Panc1 (cell line): Measurements from ENCODE around the gene MIX23. TPM values are rescaled to one million over a fixed set of nuclear protein-coding genes. Genes with fewer than 3 reads are reported as not detected.

Experiments used
- ATAC-seq: fragments of 200-7000 bp; cut with Tn5 transposase; 2 replicates; pipeline ENCODE4 v1.9.1; 2020; ENCODE audit warnings: mild to moderate bottlenecking, moderate library complexity
- BruUV-seq: library from RNA; stranded (reverse); fragments of 400-500 nt; replicated peaks from 2 replicates; lab custom pipeline; 2021; lab: Mats Ljungman, UMichigan
- CTCF ChIA-PET: fragments of 300-600 bp; sonication (Branson Sonifier 250); formaldehyde crosslinking; loops from one replicate; lab custom pipeline; 2022; ENCODE audit warnings: antibody characterized with exemption; lab: Charles Lee
- POLR2A ChIA-PET: fragments of 300-600 bp; sonication (Branson Sonifier 250); formaldehyde crosslinking; loops from one replicate; lab custom pipeline; 2022; ENCODE audit warnings: antibody characterized with exemption; lab: Charles Lee
- DNase-seq: peaks from one replicate; pipeline ENCODE4 v3.0.0-alpha.2; 2010; ENCODE audit warnings: low read depth, low spot score
- H3K27ac ChIP-seq: 2 replicates; pipeline ENCODE4 v1.5.1; 2011; ENCODE audit warnings: mild to moderate bottlenecking, low read length, inconsistent platforms
- H3K27me3 ChIP-seq: fragments of 200-500 bp; sonication (Bioruptor generic); 2 replicates; pipeline ENCODE4 v1.6.0; 2014; ENCODE audit warnings: low read length, inconsistent platforms; ENCODE audit not compliant: control insufficient read depth, insufficient read depth
- H3K36me3 ChIP-seq: fragments of 200-500 bp; sonication (Bioruptor generic); 2 replicates; pipeline ENCODE4 v1.5.1; 2014; ENCODE audit warnings: inconsistent platforms, mild to moderate bottlenecking, low read length, moderate library complexity; ENCODE audit not compliant: control insufficient read depth, insufficient read depth
- H3K4me1 ChIP-seq: 2 replicates; pipeline ENCODE4 v1.5.1; 2011; ENCODE audit warnings: inconsistent platforms, mild to moderate bottlenecking, low read length, moderate library complexity; ENCODE audit not compliant: control insufficient read depth, insufficient read depth
- H3K4me3 ChIP-seq, 2 experiments: 2 replicates each; pipeline ENCODE4 v1.5.1; 2011 to 2012; ENCODE audit warnings: low read depth in 2 of 2, low read length in 2 of 2, mild to moderate bottlenecking in 2 of 2, inconsistent platforms in 1 of 2, moderate library complexity in 1 of 2
- H3K9me3 ChIP-seq: fragments of 200-500 bp; sonication (Bioruptor generic); 2 replicates; pipeline ENCODE4 v1.5.1; 2014; ENCODE audit warnings: low read depth, mild to moderate bottlenecking, inconsistent platforms, low read length, moderate library complexity; ENCODE audit not compliant: control insufficient read depth, insufficient read depth
- CTCF ChIP-seq: fragments of 450-650 bp; IDR thresholded peaks from 2 replicates; pipeline ENCODE4 v1.5.1; 2017; ENCODE audit warnings: mild to moderate bottlenecking
- POLR2AphosphoS5 ChIP-seq: IDR thresholded peaks from 2 replicates; pipeline ENCODE4 v1.6.1; 2012; ENCODE audit warnings: mild to moderate bottlenecking, low read depth, low read length, moderate library complexity
- REST ChIP-seq, 2 experiments: IDR thresholded peaks; 2 replicates each; pipeline ENCODE4 v1.6.1; 2011 to 2012; ENCODE audit warnings: low read depth in 2 of 2, control low read depth in 1 of 2, low read length in 1 of 2, mild to moderate bottlenecking in 1 of 2, moderate library complexity in 1 of 2; ENCODE audit not compliant: insufficient read depth in 1 of 2
- SIN3A ChIP-seq: IDR thresholded peaks from 2 replicates; pipeline ENCODE4 v1.6.1; 2012; ENCODE audit warnings: low read depth, mild to moderate bottlenecking, low read length, moderate library complexity, borderline replicate concordance; ENCODE audit not compliant: insufficient read depth
- in situ Hi-C: cut with HindIII; loops from 2 replicates; pipeline ENCODE4 v1.10.0; 2016; ENCODE audit warnings: low sequenced_read_pairs, low pct_unique_long_range_greater_than_20kb
- intact Hi-C: fragments of 100-400 bp; cut with micrococcal nuclease; formaldehyde crosslinking; loops from one replicate; pipeline ENCODE4 v1.10.0; 2022; ENCODE audit not compliant: unreplicated experiment
- total RNA-seq: library from RNA; stranded (reverse); gene quantifications from one replicate; pipeline ENCODE4 v1.2.1, GENCODE V29; 2021; ENCODE audit not compliant: unreplicated experiment

Gene MIX23
- total RNA-seq, 1 experiment from 2014 or later, result 61.7 TPM

DNA sequence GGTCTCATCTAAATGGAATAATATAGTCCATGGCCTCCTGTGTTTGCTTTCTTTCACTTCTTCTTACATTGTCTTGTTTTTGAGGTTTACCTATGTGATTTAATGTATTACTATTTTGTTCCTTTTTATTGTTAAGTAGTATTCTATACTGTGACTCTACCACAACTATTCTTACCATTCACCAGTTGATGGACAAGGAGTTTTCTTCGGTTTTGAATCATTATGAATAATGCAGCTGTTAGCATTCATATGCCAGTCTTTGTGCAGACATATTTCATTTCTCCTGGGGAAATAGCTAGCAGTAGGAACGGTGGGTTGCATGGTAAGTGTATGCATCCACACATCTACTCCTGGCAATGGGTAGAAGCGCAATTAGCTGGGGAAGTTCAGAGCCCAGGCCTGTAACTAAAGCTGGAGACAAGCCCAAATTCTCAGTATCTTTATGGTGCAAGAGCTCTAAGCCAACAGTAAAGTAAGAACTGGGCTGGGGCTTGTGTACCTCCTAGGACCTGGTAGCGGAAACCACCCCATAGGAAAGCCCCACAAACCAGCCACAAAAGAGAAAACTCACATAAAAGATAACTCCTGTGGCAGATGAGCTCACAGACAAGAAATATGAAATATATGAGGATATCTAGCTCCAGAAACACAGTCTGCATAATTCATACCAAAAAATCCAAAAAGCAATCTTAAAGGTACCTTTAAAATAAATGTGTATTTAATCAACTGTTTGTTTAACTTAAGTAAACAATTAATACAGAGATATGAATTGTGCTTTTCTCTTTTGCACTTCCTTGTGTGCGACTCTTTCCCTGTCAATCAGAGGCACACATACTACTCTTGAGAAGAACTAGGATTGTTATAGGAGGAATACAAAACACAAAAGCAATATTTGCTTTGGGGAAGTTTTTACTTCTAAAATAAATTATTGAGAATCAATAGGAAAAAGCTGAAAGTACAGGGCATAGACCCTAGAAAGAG is 60.6 kb downstream of the MIX23 start:
- ATAC-seq, result no peak
- no peak overlapping the region for H3K4me3 ChIP-seq
- ChIA-PET CTCF (interaction anchor here (1.2 kb wide), 1 partner anchor 16 kb away, joined by 3 read pairs; no protein-coding TSS in a partner anchor), POLR2A (no interaction called here)
- no peaks in the 10 kb centered on the region; the same call in 1 of the 2 replicates for H3K27me3 ChIP-seq
- no peak for TF ChIP-seq REST (IDR thresholded peaks at IDR 0.05; ENCODE audit: insufficient read depth in 1 of 2, low read depth in 2 of 2, low read length in 1 of 2)
- TF ChIP-seq CTCF, result no peak
- no peak for TF ChIP-seq SIN3A
- TF ChIP-seq POLR2AphosphoS5, result no peak
- H3K36me3 ChIP-seq, result no peaks in the 10 kb centered on the region
- no peak for DNase-seq
- intact Hi-C loops (no loop called here), in situ Hi-C loops (no loop called here)
- H3K27ac ChIP-seq, result no peak overlapping the region
- BruUV-seq, result no TSS peak
- H3K4me1 ChIP-seq, result no peaks in the 10 kb centered on the region
- H3K9me3 ChIP-seq, result peaks cover 3% of the 10 kb centered on the region; the same call in 1 of the 2 replicates

GRCh38 chr3:122318620-122319019 is 64.4 kb downstream of the MIX23 start:
- Histone ChIP-seq H3K27me3 (peaks cover 2% of the 10 kb centered on the region; the same call in 1 of the 2 replicates), H3K27ac (no peak overlapping the region), H3K4me3 (no peak overlapping the region), H3K36me3 (no peaks in the 10 kb centered on the region), H3K9me3 (peaks cover 3% of the 10 kb centered on the region; the same call in 1 of the 2 replicates), H3K4me1 (no peaks in the 10 kb centered on the region)
- in situ Hi-C loops, result no loop called here
- CTCF ChIA-PET, result no interaction called here
- DNase-seq, result no peak
- TF ChIP-seq SIN3A, result no peak
- TF ChIP-seq REST (IDR thresholded peaks at IDR 0.05; ENCODE audit: insufficient read depth in 1 of 2, low read depth in 2 of 2, low read length in 1 of 2), result no peak
- POLR2A ChIA-PET, result no interaction called here
- ATAC-seq, result no peak
- no TSS peak for BruUV-seq
- intact Hi-C loops, result no loop called here
